ENCODE data around the gene TEX19. TPM values are rescaled to one million over a fixed set of nuclear protein-coding genes. Genes with fewer than 3 reads are reported as not detected.
"Not testable (repeated sequence)": the region's sequence is repeated elsewhere in the genome, so short reads cannot be mapped to it uniquely, and the experiment has no call there.

TEX19 gene
- total RNA-seq, 1 donor from 2014 or later, result not detected

- DNase-seq (ENCODE audit: low read depth in 2 of 2), result no peak
These were observed 16.5 kb downstream of the TEX19 start for GRCh38 chr17:82375359-82376041.

GRCh38 chr17:82376042-82376730 is 17.1 kb downstream of the TEX19 start:
- DNase-seq (ENCODE audit: low read depth in 2 of 2), result no peak

GRCh38 chr17:82377294-82377693 is 18.2 kb downstream of the TEX19 start:
- not testable (repeated sequence) for DNase-seq (ENCODE audit: low read depth in 2 of 2)

GRCh38 chr17:82377924-82378740 is 19.1 kb downstream of the TEX19 start:
- no peak for DNase-seq (ENCODE audit: low read depth in 2 of 2)

- DNase-seq (ENCODE audit: low read depth in 2 of 2), result no peak
These were observed 19.6 kb downstream of the TEX19 start for GRCh38 chr17:82378741-82379021.

GRCh38 chr17:82380860-82381702 is 22.0 kb downstream of the TEX19 start:
- DNase-seq (ENCODE audit: low read depth in 2 of 2), result no peak

GRCh38 chr17:82381703-82382009 is 22.6 kb downstream of the TEX19 start:
- DNase-seq (ENCODE audit: low read depth in 2 of 2), result not testable (repeated sequence)

GRCh38 chr17:82382220-82382932 is 23.3 kb downstream of the TEX19 start:
- not testable (repeated sequence) for DNase-seq (ENCODE audit: low read depth in 2 of 2)

- DNase-seq (ENCODE audit: low read depth in 2 of 2), result no peak
These were observed 23.8 kb downstream of the TEX19 start for GRCh38 chr17:82382933-82383255.

- no peak for DNase-seq (ENCODE audit: low read depth in 2 of 2)
These were observed 24.4 kb downstream of the TEX19 start for GRCh38 chr17:82383411-82383810.

- no peak for DNase-seq (ENCODE audit: low read depth in 2 of 2)
These were observed 25.1 kb downstream of the TEX19 start for GRCh38 chr17:82384051-82384729.

GRCh38 chr17:82384730-82385481 is 25.9 kb downstream of the TEX19 start:
- peak in 1 of 2 donors; percentile 52 for DNase-seq (ENCODE audit: low read depth in 2 of 2)

- no peak for DNase-seq (ENCODE audit: low read depth in 2 of 2)
These were observed 26.7 kb downstream of the TEX19 start for GRCh38 chr17:82385559-82386254.

GRCh38 chr17:82386255-82386831 is 27.3 kb downstream of the TEX19 start:
- no peak for DNase-seq (ENCODE audit: low read depth in 2 of 2)

GRCh38 chr17:82386881-82387704 is 28.0 kb downstream of the TEX19 start:
- DNase-seq (ENCODE audit: low read depth in 2 of 2), result no peak

GRCh38 chr17:82387705-82388106 is 28.7 kb downstream of the TEX19 start:
- DNase-seq (ENCODE audit: low read depth in 2 of 2), result no peak

- peak in 1 of 2 donors; percentile 23 for DNase-seq (ENCODE audit: low read depth in 2 of 2)
These were observed 29.3 kb downstream of the TEX19 start for GRCh38 chr17:82388223-82388921.

GRCh38 chr17:82388922-82389283 is 29.9 kb downstream of the TEX19 start:
- DNase-seq (ENCODE audit: low read depth in 2 of 2), result no peak
